ENCODE results near the gene PRSS48.
"Not testable (repeated sequence)": the region's sequence is repeated elsewhere in the genome, so short reads cannot be mapped to it uniquely, and the experiment has no call there.

DNA sequence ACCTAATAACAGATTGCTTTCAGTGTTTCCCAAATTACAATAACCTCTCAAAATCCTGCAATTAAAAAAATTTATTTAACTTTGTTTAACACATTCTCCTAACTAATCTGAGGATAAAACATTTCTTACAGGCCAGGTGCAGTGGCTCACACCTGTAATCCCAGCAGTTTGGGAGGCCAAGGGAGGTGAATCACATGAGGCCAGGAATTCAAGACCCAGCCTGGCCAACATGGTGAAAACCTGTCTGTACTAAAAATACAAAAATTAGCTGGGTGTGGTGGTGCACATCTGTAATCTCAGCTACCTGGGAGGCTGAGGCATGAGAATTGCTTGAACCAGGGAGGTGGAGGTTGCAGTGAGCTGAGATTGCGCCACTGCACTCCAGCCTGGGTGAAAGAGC, 41.6 kb upstream of the PRSS48 start:
- not testable (repeated sequence) for TF ChIP-seq CHD4 (IDR thresholded peaks at IDR 0.05; ENCODE audit: borderline replicate concordance); CHD2 (IDR thresholded peaks at IDR 0.05; ENCODE audit: low read length, partially characterized antibody); HOXB5 (CRISPR knock-in tag; IDR thresholded peaks at IDR 0.05); ESRRA (IDR thresholded peaks at IDR 0.05; ENCODE audit: borderline replicate concordance, low read length); TFCP2L1 (CRISPR knock-in tag; IDR thresholded peaks at IDR 0.05); NPAS2 (CRISPR knock-in tag; IDR thresholded peaks at IDR 0.05; ENCODE audit: borderline replicate concordance); FOSL2 (IDR thresholded peaks at IDR 0.05); FOSL2 (CRISPR knock-in tag; IDR thresholded peaks at IDR 0.05)
- TF ChIP-seq, protein P1, sequence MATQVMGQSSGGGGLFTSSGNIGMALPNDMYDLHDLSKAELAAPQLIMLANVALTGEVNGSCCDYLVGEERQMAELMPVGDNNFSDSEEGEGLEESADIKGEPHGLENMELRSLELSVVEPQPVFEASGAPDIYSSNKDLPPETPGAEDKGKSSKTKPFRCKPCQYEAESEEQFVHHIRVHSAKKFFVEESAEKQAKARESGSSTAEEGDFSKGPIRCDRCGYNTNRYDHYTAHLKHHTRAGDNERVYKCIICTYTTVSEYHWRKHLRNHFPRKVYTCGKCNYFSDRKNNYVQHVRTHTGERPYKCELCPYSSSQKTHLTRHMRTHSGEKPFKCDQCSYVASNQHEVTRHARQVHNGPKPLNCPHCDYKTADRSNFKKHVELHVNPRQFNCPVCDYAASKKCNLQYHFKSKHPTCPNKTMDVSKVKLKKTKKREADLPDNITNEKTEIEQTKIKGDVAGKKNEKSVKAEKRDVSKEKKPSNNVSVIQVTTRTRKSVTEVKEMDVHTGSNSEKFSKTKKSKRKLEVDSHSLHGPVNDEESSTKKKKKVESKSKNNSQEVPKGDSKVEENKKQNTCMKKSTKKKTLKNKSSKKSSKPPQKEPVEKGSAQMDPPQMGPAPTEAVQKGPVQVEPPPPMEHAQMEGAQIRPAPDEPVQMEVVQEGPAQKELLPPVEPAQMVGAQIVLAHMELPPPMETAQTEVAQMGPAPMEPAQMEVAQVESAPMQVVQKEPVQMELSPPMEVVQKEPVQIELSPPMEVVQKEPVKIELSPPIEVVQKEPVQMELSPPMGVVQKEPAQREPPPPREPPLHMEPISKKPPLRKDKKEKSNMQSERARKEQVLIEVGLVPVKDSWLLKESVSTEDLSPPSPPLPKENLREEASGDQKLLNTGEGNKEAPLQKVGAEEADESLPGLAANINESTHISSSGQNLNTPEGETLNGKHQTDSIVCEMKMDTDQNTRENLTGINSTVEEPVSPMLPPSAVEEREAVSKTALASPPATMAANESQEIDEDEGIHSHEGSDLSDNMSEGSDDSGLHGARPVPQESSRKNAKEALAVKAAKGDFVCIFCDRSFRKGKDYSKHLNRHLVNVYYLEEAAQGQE (IDR thresholded peaks at IDR 0.05) = not testable (repeated sequence)
- TF ChIP-seq, protein P2, sequence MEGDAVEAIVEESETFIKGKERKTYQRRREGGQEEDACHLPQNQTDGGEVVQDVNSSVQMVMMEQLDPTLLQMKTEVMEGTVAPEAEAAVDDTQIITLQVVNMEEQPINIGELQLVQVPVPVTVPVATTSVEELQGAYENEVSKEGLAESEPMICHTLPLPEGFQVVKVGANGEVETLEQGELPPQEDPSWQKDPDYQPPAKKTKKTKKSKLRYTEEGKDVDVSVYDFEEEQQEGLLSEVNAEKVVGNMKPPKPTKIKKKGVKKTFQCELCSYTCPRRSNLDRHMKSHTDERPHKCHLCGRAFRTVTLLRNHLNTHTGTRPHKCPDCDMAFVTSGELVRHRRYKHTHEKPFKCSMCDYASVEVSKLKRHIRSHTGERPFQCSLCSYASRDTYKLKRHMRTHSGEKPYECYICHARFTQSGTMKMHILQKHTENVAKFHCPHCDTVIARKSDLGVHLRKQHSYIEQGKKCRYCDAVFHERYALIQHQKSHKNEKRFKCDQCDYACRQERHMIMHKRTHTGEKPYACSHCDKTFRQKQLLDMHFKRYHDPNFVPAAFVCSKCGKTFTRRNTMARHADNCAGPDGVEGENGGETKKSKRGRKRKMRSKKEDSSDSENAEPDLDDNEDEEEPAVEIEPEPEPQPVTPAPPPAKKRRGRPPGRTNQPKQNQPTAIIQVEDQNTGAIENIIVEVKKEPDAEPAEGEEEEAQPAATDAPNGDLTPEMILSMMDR (IDR thresholded peaks at IDR 0.05) = not testable (repeated sequence)
